K562 (cell line): ENCODE data around the gene GAK. TPM values are rescaled to one million over a fixed set of nuclear protein-coding genes. Genes with fewer than 3 reads are reported as not detected.

Experiments used
- ATAC-seq: fragments of 200-7000 bp; cut with Tn5 transposase; 3 replicates; pipeline ENCODE4 v1.9.1; 2020; ENCODE audit warnings: moderate library complexity
- BruUV-seq: library from RNA; stranded (reverse); fragments of 400-500 nt; replicated peaks from 2 replicates; lab custom pipeline; 2021; lab: Mats Ljungman, UMichigan
- CTCF ChIA-PET: fragments of 300-600 bp; formaldehyde crosslinking; extraction: SDS; loops from one replicate; lab custom pipeline; 2021; ENCODE audit warnings: low intra/inter-chr PET ratio; lab: Yijun Ruan, JAX
- POLR2A ChIA-PET: fragments of 300-600, 350-650 bp; sonication (Branson Sonifier 250); formaldehyde crosslinking; extraction: SDS; loops from one replicate; lab custom pipeline; 2021; ENCODE audit warnings: antibody characterized with exemption, inconsistent platforms; lab: Yijun Ruan, JAX
- DNase-seq, 4 experiments: peaks; one replicate each; pipeline versions ENCODE4 v3.0.0 to v3.0.0-alpha.2; 2011 to 2018; ENCODE audit warnings: low spot score in 3 of 4, mixed read lengths in 3 of 4; ENCODE audit errors: extremely low read depth in 1 of 4
- FAIRE-seq: peaks from 2 replicates; lab custom pipeline; 2011; peaks lifted over from hg19 to GRCh38; lab: Jason Lieb, UNC
- H2AFZ ChIP-seq: 2 replicates; pipeline ENCODE4 v1.6.0; 2011; ENCODE audit warnings: low read depth, low read length, control low read depth, inconsistent platforms
- H3K27ac ChIP-seq: fragments of 200-600 bp; 3 replicates; pipeline ENCODE4 v1.8.0; 2011; ENCODE audit warnings: low read depth, mild to moderate bottlenecking, control low read depth, inconsistent platforms, low read length, moderate library complexity, mixed read lengths; ENCODE audit errors: extremely low read depth
- H3K27me3 ChIP-seq, 2 experiments: fragments of 300-600 bp in 1 of 2; 2 replicates in 1 of 2; 3 replicates in 1 of 2; pipeline versions ENCODE4 v1.6.0 to v1.8.0; 2011; ENCODE audit warnings: inconsistent platforms in 2 of 2, low read length in 2 of 2, mild to moderate bottlenecking in 1 of 2, mixed read lengths in 1 of 2, moderate library complexity in 1 of 2; ENCODE audit not compliant: control insufficient read depth in 2 of 2, insufficient read depth in 2 of 2
- H3K36me3 ChIP-seq: fragments of 300-600 bp; 3 replicates; pipeline ENCODE4 v1.8.0; 2011; ENCODE audit warnings: mild to moderate bottlenecking, low read length, inconsistent platforms; ENCODE audit not compliant: control insufficient read depth, insufficient read depth
- H3K4me1 ChIP-seq, 2 experiments: fragments of 200-600 bp in 1 of 2; replicated peaks in 1 of 2; 2 replicates in 1 of 2; 3 replicates in 1 of 2; pipeline versions ENCODE4 v1.5.1 to v1.8.0; 2011; ENCODE audit warnings: inconsistent platforms in 2 of 2, low read length in 2 of 2, mild to moderate bottlenecking in 1 of 2, mixed read lengths in 1 of 2, moderate library complexity in 1 of 2; ENCODE audit not compliant: control insufficient read depth in 2 of 2, insufficient read depth in 2 of 2
- H3K4me2 ChIP-seq: 2 replicates; pipeline ENCODE4 v1.6.1; 2011; ENCODE audit warnings: low read length, control low read depth, inconsistent platforms, mixed read lengths; ENCODE audit not compliant: insufficient read depth
- H3K4me3 ChIP-seq: fragments of 200-600 bp; sonication (generic), shearing (Covaris generic); 2 replicates; pipeline ENCODE4 v1.5.1; 2016; ENCODE audit warnings: control low read depth, inconsistent platforms
- H3K79me2 ChIP-seq: fragments of 200-600 bp; 3 replicates; pipeline ENCODE4 v1.8.0; 2011; ENCODE audit warnings: low read length, inconsistent platforms; ENCODE audit not compliant: control insufficient read depth, insufficient read depth
- H3K9ac ChIP-seq, 2 experiments: 2 replicates each; pipeline versions ENCODE4 v1.6.0 to v1.6.1; 2011; ENCODE audit warnings: low read depth in 2 of 2, low read length in 2 of 2, control low read depth in 1 of 2, inconsistent platforms in 1 of 2, mild to moderate bottlenecking in 1 of 2, mixed read lengths in 1 of 2; ENCODE audit not compliant: insufficient read depth in 1 of 2
- H3K9me1 ChIP-seq: one replicate; pipeline ENCODE4 v1.6.0; 2011; ENCODE audit warnings: inconsistent platforms, mild to moderate bottlenecking, low read length, moderate library complexity; ENCODE audit not compliant: control insufficient read depth, insufficient read depth
- H3K9me3 ChIP-seq: replicated peaks from 2 replicates; pipeline ENCODE4 v1.5.1; 2011; ENCODE audit warnings: low read depth, low read length, inconsistent platforms; ENCODE audit not compliant: control insufficient read depth, insufficient read depth
- H4K20me1 ChIP-seq: replicated peaks from 2 replicates; pipeline ENCODE4 v1.6.1; 2011; ENCODE audit warnings: low read length, inconsistent platforms, mixed read lengths; ENCODE audit not compliant: control insufficient read depth, insufficient read depth
- CCNT2 ChIP-seq: IDR thresholded peaks from 2 replicates; pipeline ENCODE4 v1.6.1; 2011; ENCODE audit warnings: borderline replicate concordance, low read depth, mild to moderate bottlenecking, moderate library complexity, mixed read lengths, low read length; ENCODE audit not compliant: insufficient read length; ENCODE audit errors: extremely low read depth
- LARP7 ChIP-seq: fragments of 450-650 bp; IDR thresholded peaks from 2 replicates; pipeline ENCODE4 v1.6.1; 2016
- MITF ChIP-seq: IDR thresholded peaks from 2 replicates; pipeline ENCODE4 v1.6.1; 2014; ENCODE audit warnings: antibody characterized with exemption
- NFXL1 ChIP-seq: fragments of 450-650 bp; formaldehyde crosslinking; IDR thresholded peaks from 2 replicates; pipeline ENCODE4 v1.4.0; 2021; ENCODE audit warnings: mild to moderate bottlenecking
- PHB ChIP-seq: fragments of 250-450 bp; sonication (Bioruptor Pico); IDR thresholded peaks from 2 replicates; pipeline ENCODE4 v1.5.0; 2021
- POLR2A ChIP-seq: fragments of 450-650 bp; conservative IDR thresholded peaks from 2 replicates; pipeline ENCODE4 v1.6.1; 2016
- TAF9B ChIP-seq: fragments of 450-650 bp; IDR thresholded peaks from 2 replicates; pipeline ENCODE4 v1.6.1; 2018; ENCODE audit warnings: mild to moderate bottlenecking; ENCODE audit not compliant: partially characterized antibody
- TBP ChIP-seq: optimal IDR thresholded peaks from 2 replicates; pipeline ENCODE3; 2011; ENCODE audit warnings: low read depth, low read length, improper control_type of control experiment
- TEAD4 ChIP-seq, 2 experiments: sonication (generic) in 1 of 2; formaldehyde crosslinking in 1 of 2; IDR thresholded peaks; 2 replicates each; pipeline versions ENCODE4 v1.6.1 to v1.8.0; 2012 to 2022; ENCODE audit warnings: borderline replicate concordance in 1 of 2, inconsistent platforms in 1 of 2, low read length in 1 of 2, mild to moderate bottlenecking in 1 of 2, missing genetic modification reagents in 1 of 2
- ZEB2 ChIP-seq: fragments of 450-650 bp; IDR thresholded peaks from 2 replicates; pipeline ENCODE4 v1.6.1; 2016
- WGBS: fragments of 100-300 bp; shearing (Covaris generic); methylation state at CpG from one replicate; pipeline ENCODE4 v1.1.6; 2016; ENCODE audit warnings: low coverage, mixed read lengths; ENCODE audit not compliant: insufficient coverage; ENCODE audit errors: missing lambda C conversion rate; 5-methylcytosine and 5-hydroxymethylcytosine counted together
- in situ Hi-C: fragments of 300-500 bp; cut with MboI; formaldehyde crosslinking; loops from 4 replicates; pipeline ENCODE4 v1.15.0; 2018; ENCODE audit warnings: inconsistent platforms, mixed read lengths
- intact Hi-C: fragments of 100-400 bp; cut with micrococcal nuclease; formaldehyde crosslinking; loops from 2 replicates; pipeline ENCODE4 v1.14.2; 2022
- polyA plus RNA-seq, 8 experiments: library from polyadenylated mRNA; depleted of rRNA in 4 of 8; stranded (reverse) in 5 of 8; unstranded in 3 of 8; fragments of >200 nt; fragmentation: Nextera tagmentation in 2 of 8; fragmentation: Illumina TruSeq in 1 of 8; extraction: Ambion mirVana in 2 of 8; extraction: Trizol in 1 of 8; gene quantifications; 2 replicates each; pipeline versions ENCODE4 v1.2.1 to v1.2.3, GENCODE V29; 2011 to 2014; ENCODE audit warnings: inconsistent platforms in 1 of 8, missing spikeins in 1 of 8
- total RNA-seq, 7 experiments: library from RNA; depleted of rRNA in 6 of 7; stranded (reverse); fragments of >200 nt in 6 of 7; fragmentation: Illumina TruSeq in 2 of 7; extraction: Trizol in 2 of 7; gene quantifications; 2 replicates each; pipeline versions ENCODE4 v1.2.1 to v1.2.3, GENCODE V29; 2011 to 2021; ENCODE audit warnings: low replicate concordance in 1 of 7
- TF ChIP-seq, protein P1 (sequence below): fragments of 450-650 bp; IDR thresholded peaks from 2 replicates; pipeline ENCODE4 v1.6.1; 2016

The GAK gene
- total and polyA plus RNA-seq, 9 of the 15 experiments (the other 6 are each of a cell fraction or from before 2014, with no cell fraction given): 1.3 to 102 (median 16.2) TPM

- POLR2A ChIA-PET: interaction anchor here (0.9 kb wide), 1 partner anchor 109 kb away, joined by 5 read pairs; no protein-coding TSS in a partner anchor
- ATAC-seq (no peak), FAIRE-seq (no peak), DNase-seq (no peak)
- H3K4me1 ChIP-seq: peaks cover 0 to 10% of the 10 kb centered on the region in 2 experiments; a peak in 1 of 5 replicates
- no peak overlapping the region for H3K9ac ChIP-seq
- no peaks in the 10 kb centered on the region for H3K9me1 ChIP-seq
- H3K27ac ChIP-seq: no peak overlapping the region
- H3K27me3 ChIP-seq: no peaks in the 10 kb centered on the region
- BruUV-seq: no TSS peak
- no peak overlapping the region for H3K4me3 ChIP-seq
- no peak overlapping the region for H3K4me2 ChIP-seq
- H3K9me3 ChIP-seq: no peaks in the 10 kb centered on the region
- in situ Hi-C loops: no loop called here
- WGBS: 91% methylated on average over 11 of the region's 17 CpGs
- peaks cover 93% of the 10 kb centered on the region; the same call in 2 of the 3 replicates for H3K36me3 ChIP-seq
- TF ChIP-seq POLR2A (0 out of 2 replicates have a peak, but pooled peaks have one; percentile 19), TBP (no peak)
- TF ChIP-seq, all 486 proteins: peak for 1
- intact Hi-C loops: no loop called here
- Histone ChIP-seq H4K20me1 (no peaks in the 10 kb centered on the region), H3K79me2 (no peaks in the 10 kb centered on the region), H2AFZ (no peak overlapping the region)
- CTCF ChIA-PET: interaction anchor here (0.6 kb wide), 1 partner anchor 138 kb away, joined by 3 read pairs; no protein-coding TSS in a partner anchor
Observed at GRCh38 chr4:880684-881405, 51.3 kb downstream of the GAK start.

- ChIA-PET POLR2A (interaction anchor here (1.7 kb wide), 1 partner anchor 22 kb away, joined by 3 read pairs; no protein-coding TSS in a partner anchor), CTCF (no interaction called here)
- intact Hi-C loops: no loop called here
- Histone ChIP-seq H3K36me3 (peaks cover 94% of the 10 kb centered on the region; the same call in 2 of the 3 replicates), H2AFZ (no peak overlapping the region), H3K9me1 (no peaks in the 10 kb centered on the region), H3K9me3 (no peaks in the 10 kb centered on the region), H3K9ac (peak overlapping the region in 1 of 2 experiments; percentile 65; a peak in 1 of 4 replicates), H3K4me3 (no peak overlapping the region), H3K4me2 (no peak overlapping the region), H3K4me1 (peaks cover 0 to 11% of the 10 kb centered on the region in 2 experiments; a peak in 1 of 5 replicates), H3K27me3 (no peaks in the 10 kb centered on the region), H4K20me1 (no peaks in the 10 kb centered on the region), H3K27ac (no peak overlapping the region), H3K79me2 (no peaks in the 10 kb centered on the region)
- in situ Hi-C loops: no loop called here
- FAIRE-seq (no peak), DNase-seq (no peak), ATAC-seq (no peak)
- TF ChIP-seq MITF (no peak), TBP (no peak), PHB (CRISPR knock-in tag) (no peak), NFXL1 (no peak), LARP7 (no peak), ZEB2 (no peak), TEAD4 (IDR thresholded peaks at IDR 0.05; ENCODE audit: low read length) (no peak), TEAD4 (CRISPR knock-in tag; IDR thresholded peaks at IDR 0.05; ENCODE audit: borderline replicate concordance) (no peak), CCNT2 (no peak), TAF9B (no peak)
- TF ChIP-seq, protein P1, sequence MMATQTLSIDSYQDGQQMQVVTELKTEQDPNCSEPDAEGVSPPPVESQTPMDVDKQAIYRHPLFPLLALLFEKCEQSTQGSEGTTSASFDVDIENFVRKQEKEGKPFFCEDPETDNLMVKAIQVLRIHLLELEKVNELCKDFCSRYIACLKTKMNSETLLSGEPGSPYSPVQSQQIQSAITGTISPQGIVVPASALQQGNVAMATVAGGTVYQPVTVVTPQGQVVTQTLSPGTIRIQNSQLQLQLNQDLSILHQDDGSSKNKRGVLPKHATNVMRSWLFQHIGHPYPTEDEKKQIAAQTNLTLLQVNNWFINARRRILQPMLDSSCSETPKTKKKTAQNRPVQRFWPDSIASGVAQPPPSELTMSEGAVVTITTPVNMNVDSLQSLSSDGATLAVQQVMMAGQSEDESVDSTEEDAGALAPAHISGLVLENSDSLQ: no peak
- BruUV-seq: no TSS peak
- 91% methylated on average over 12 of the region's 12 CpGs for WGBS
Observed at GRCh38 chr4:879729-880077, 52.4 kb downstream of the GAK start.
